ENCODE data around the gene CTNNBIP1.
"Not testable (repeated sequence)": the region's sequence is repeated elsewhere in the genome, so short reads cannot be mapped to it uniquely, and the experiment has no call there.

CTNNBIP1 gene

DNA sequence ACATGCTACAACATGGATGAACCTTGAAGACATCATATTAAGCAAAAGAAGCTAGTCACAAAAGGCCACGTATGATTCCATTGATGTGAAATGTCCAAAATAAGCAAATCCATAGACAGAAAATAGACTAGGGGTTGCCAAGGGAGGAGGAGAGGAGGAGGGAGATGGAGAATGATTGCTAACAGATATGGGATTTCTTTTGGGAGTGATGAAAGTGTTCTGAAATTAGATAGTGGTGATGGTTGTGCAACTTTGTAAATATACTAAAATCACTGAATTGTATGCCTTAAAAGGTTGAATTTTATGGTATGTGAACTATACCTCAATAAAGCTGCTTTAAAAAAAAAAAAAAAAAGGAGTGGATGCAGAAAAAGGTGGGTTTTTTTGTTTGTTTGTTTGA lies 93.9 kb downstream of the CTNNBIP1 start:
- H3K27ac ChIP-seq, result peak overlapping the region; percentile 7
- DNase-seq (ENCODE audit: low read depth, low spot score), result no peak

- no peak for DNase-seq (ENCODE audit: low read depth, low spot score)
- H3K27ac ChIP-seq, result no peak overlapping the region
These were observed 94.9 kb downstream of the CTNNBIP1 start for GRCh38 chr1:9815150-9815549.

- no peak overlapping the region for H3K27ac ChIP-seq
- no peak for DNase-seq (ENCODE audit: low read depth, low spot score)
These were observed 95.5 kb downstream of the CTNNBIP1 start for GRCh38 chr1:9814619-9815018.

DNA sequence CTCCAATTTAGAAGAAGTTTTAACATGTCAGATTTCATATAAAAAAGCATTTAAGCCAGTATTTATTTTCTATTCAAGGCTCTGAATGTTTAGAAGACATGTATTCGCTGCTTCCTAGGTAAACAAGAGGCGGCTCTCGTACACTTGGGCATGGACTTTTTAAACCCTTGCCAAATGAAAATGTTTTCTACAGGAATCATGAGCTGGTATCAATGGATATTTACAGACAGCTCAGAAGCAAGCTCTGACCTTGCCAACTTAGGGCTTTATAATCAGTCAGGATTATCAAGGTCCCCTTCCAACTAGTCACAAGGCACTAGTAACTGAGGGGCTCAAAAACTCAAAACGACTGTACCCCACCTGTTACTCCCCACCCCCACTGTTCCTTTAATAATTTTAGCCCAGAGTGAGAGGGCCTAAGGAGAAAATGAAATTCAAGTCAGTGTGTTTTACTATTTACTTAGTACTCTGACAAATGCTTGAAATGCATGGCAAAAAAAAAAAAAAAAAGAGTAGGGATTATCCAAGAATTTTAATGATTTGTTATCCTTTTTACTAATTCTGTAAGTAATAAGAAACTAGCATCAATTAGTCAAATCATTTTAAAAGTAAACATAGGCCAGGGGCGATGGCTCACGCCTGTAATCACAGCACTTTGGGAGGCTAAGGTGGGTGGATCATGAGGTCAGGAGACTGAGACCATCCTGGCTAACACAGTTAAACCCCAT lies 98.7 kb downstream of the CTNNBIP1 start:
- peak overlapping the region; percentile 5 for H3K27ac ChIP-seq
- no peak for DNase-seq (ENCODE audit: low read depth, low spot score)

GRCh38 chr1:9809100-9809510 lies 101.0 kb downstream of the CTNNBIP1 start:
- H3K27ac ChIP-seq, result peak overlapping the region; percentile 48
- DNase-seq (ENCODE audit: low read depth, low spot score), result no peak

DNA sequence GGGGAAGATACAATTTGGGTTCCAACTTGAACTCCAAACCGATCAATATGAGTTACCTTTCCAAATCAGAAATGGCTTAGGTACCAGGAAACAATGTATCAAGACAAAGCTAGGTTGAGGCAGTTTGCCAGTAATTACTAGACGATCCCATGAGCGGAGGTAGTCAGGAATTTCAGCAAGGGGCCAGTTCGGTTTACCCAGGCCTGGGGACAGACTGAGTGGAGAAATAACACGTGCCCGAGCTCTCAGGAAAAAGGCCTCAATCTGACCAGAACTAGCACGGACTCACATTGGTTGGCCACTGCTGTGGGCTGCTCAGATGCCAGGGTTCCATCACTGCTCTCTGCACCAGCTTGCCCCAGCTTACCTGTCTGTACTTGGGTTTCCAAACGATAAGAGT lies 101.6 kb downstream of the CTNNBIP1 start:
- H3K27ac ChIP-seq, result peak overlapping the region; percentile 48
- DNase-seq (ENCODE audit: low read depth, low spot score), result no peak

- H3K27ac ChIP-seq, result no peak overlapping the region
- no peak for DNase-seq (ENCODE audit: low read depth, low spot score)
These were observed 102.5 kb downstream of the CTNNBIP1 start for GRCh38 chr1:9807541-9807940.

DNA sequence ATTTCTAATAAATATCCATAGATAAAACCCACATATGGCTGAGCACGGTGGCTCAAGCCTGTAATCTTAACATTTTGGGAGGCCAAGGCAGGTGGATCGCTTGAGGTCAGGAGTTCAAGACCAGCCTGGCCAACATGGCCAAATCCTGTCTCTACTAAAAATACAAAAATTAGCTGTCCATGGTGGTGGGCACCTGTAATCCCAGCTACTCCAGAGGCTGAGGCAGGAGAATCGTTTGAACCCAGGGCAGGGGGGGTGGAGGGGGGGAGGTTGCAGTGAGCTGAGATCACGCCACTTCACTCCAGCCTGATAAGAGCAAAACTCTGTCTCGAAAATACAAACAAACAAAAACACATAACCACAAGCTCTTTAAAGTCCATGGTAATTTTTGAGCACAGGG lies 104.1 kb downstream of the CTNNBIP1 start:
- not testable (repeated sequence) for DNase-seq (ENCODE audit: low read depth, low spot score)
- H3K27ac ChIP-seq, result peak overlapping the region; percentile 83

GRCh38 chr1:9805006-9805508 lies 105.0 kb downstream of the CTNNBIP1 start:
- no peak for DNase-seq (ENCODE audit: low read depth, low spot score)
- H3K27ac ChIP-seq, result peak overlapping the region; percentile 83

GRCh38 chr1:9803003-9803918 lies 106.8 kb downstream of the CTNNBIP1 start:
- H3K27ac ChIP-seq, result peak overlapping the region; percentile 83
- DNase-seq (ENCODE audit: low read depth, low spot score), result not testable (repeated sequence)

GRCh38 chr1:9801909-9802308 lies 108.2 kb downstream of the CTNNBIP1 start:
- no peak for DNase-seq (ENCODE audit: low read depth, low spot score)
- no peak overlapping the region for H3K27ac ChIP-seq
